Inferior parietal cortex (tissue), 1 donor: ENCODE results near the gene EAF1.
"Not testable (repeated sequence)": the region's sequence is repeated elsewhere in the genome, so short reads cannot be mapped to it uniquely, and the experiment has no call there.

Source experiments
- DNase-seq: peaks from one replicate; pipeline ENCODE4 v3.0.0-alpha.2; 2016; ENCODE audit errors: extremely low spot score

Gene EAF1

GRCh38 chr3:15478640-15478979, 51.2 kb downstream of the EAF1 start:
- DNase-seq = no peak

DNA sequence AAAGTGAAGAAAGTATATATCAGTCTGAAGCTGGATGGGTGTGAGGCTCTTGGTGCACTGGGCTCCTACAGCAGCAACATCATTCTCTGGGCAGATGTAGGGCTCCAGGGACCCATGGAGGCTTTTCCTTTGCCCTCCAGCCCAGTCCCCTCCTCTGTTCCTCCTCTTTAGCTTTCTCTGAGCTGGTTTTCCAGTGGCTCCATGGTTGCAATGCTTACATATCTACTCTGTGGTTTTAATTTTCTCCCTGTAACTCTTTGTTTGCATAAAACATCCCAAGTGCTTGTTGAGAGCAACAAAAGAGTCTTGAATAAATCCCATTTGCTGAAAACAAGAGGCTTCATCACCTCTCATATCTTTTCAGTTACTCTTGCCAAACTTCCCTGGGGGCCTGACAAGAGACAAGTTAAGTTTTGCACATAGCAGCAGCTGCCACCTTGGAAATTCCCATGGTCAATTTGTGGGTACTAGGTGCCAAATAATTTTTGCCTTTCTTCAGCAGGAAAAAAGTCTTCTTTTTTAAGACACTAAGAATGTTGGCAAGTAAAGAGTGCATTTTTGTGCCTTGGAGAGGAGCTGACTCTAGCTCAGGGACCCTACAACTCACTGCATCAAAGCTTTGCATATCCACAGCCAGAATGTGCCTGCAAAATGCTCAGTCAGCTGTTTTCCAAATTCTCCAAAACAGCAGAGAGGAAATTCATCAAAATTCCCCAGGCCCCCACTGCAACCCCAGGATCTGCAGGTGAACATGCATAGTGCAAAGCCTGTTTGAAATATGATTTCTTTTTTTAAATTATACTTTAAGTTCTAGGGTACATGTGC, 52.2 kb downstream of the EAF1 start:
- no peak for DNase-seq

DNA sequence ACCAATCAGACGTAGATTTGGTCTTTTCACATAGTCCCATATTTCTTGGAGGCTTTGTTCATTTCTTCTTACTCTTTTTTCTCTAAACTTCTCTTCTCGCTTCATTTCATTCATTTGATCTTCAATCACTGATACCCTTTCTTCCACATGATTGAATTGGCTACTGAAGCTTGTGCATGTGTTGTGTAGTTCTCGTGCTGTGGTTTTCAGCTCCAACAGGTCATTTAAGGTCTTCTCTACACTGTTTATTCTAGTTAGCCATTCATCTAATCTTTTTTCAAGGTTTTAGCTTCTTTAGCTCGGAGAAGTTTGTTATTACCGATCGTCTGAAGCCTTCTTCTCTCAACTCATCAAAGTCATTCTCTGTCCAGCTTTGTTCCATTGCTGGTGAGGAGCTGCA, 57.2 kb downstream of the EAF1 start:
- not testable (repeated sequence) for DNase-seq

DNA sequence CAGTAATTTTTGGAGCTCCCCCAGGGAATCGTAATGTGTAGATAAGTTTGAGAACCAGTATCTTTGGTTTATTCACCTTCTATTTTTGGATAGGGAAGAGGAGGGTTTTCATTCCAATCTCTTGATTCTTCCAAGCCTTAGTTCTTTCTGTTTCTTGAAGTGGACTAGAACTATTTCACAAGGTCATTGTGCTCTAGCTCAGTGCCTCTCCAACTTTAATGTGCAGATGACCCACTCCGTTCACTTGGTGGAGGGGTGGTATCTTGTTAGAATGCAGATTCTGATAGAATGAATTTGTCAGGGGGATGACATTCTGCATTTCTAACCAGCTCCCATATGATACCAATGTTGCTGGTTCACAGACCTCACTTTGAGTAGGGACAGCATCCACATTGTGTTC, 58.6 kb downstream of the EAF1 start:
- DNase-seq = no peak

DNA sequence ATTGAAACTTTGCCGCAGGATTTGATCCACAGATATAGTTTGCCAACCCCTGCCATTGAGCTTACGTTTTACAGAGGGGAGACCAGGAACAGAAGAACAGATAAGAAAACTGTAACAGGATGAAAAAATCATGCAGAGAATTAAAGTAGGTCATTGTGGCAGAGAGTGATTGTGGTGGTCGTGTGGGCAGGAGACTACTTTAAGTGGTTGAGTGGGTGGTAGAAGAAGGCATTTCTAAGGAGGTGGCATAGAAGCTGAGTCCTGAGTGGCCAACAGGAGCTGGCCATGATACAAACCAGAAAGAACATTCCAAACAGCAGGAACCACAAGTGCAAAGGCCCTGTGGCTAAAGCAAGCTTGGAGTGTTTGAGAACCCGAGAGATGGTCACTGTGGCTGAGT, 59.6 kb downstream of the EAF1 start:
- DNase-seq = no peak

DNA sequence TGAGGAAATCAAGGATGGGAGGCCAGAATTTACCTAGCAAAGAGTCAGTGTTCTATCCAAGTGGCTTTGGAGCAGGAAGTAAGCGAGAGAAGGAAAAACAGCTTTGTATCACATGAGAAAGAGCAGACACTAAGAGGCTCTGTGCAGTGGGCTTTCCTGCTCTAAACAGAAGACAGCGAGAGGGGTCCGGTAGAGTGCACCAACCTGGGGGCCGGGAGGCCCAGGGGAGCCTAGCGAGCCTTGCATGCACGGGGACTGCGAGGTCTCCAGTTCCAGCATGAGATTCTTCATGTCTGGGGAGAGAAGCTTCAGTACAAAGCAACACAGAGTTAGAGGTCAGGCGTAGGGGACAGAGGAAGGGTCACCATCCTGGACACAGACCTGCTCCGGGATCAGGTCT, 60.6 kb downstream of the EAF1 start:
- no peak for DNase-seq

DNA sequence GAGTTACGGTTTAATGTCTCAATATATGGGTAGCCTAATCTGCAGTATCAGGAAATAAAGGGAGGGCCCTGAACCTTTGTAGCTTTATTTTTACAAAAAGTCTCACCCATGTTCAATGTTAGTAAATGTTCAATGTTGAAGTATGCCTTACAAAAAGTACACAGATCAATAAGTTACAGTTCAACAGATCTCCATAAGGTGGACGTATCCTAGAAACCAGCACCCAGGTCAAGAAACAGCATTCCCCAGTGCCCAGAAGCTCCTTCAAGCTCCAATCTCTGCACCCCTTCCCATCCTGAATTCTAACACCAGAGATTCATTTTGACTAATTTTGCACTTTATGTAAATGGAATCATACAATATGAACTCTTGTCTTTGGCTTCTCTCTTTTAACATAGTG, 62.8 kb downstream of the EAF1 start:
- DNase-seq = no peak

DNA sequence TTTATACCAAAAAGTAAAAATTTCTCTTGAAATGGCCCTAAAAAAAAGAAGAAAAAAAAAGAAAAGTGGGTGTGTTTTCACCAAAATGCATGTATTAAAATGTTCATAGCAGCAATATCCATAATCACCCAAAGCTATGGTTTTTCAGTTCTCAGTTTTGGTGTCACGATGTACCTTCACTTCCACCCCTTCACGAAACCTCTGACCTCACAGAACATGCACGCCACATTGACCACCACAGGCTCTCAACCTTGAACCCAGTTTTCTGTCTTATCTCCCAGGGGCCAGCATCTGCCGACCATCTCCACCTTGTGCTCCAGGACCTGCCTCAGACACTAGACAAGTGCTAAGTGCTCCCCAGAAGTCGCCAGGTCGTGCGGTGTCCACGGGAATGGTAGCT, 63.7 kb downstream of the EAF1 start:
- no peak for DNase-seq
